Hepatocyte (in vitro differentiated cells): ENCODE results near the gene KCNMA1. TPM values are rescaled to one million over a fixed set of nuclear protein-coding genes. Genes with fewer than 3 reads are reported as not detected.

Experiments used
- DNase-seq: peaks from one replicate; pipeline ENCODE4 v3.0.0-alpha.2; 2016; ENCODE audit warnings: low spot score
- H2AFZ ChIP-seq: fragments of 200-600 bp; sonication (generic); 2 replicates; pipeline ENCODE4 v1.6.0; 2016; ENCODE audit warnings: antibody characterized with exemption, mild to moderate bottlenecking
- H3K27ac ChIP-seq: fragments of 200-600 bp; sonication (generic); 2 replicates; pipeline ENCODE4 v1.5.1; 2016; ENCODE audit warnings: mild to moderate bottlenecking
- H3K27me3 ChIP-seq: fragments of 200-600 bp; sonication (generic); 2 replicates; pipeline ENCODE4 v1.6.1; 2016
- H3K36me3 ChIP-seq: fragments of 200-600 bp; sonication (generic); replicated peaks from 2 replicates; pipeline ENCODE4 v1.5.1; 2016; ENCODE audit warnings: low read depth; ENCODE audit not compliant: insufficient read depth
- H3K4me1 ChIP-seq: fragments of 200-600 bp; sonication (generic); 2 replicates; pipeline ENCODE4 v1.5.1; 2016; ENCODE audit warnings: mild to moderate bottlenecking, moderate library complexity; ENCODE audit not compliant: insufficient read depth
- H3K4me2 ChIP-seq: fragments of 200-600 bp; sonication (generic); 2 replicates; pipeline ENCODE4 v1.6.0; 2016
- H3K4me3 ChIP-seq: fragments of 200-600 bp; sonication (generic); 2 replicates; pipeline ENCODE4 v1.5.1; 2016; ENCODE audit warnings: mild to moderate bottlenecking
- H3K79me2 ChIP-seq: fragments of 200-600 bp; sonication (generic); 2 replicates; pipeline ENCODE4 v1.6.0; 2017; ENCODE audit warnings: mild to moderate bottlenecking
- H3K9me2 ChIP-seq: fragments of 200-600 bp; sonication (generic); replicated peaks from 2 replicates; pipeline ENCODE4 v1.6.0; 2017; ENCODE audit warnings: mild to moderate bottlenecking; ENCODE audit not compliant: insufficient read depth
- H3K9me3 ChIP-seq: fragments of 200-600 bp; sonication (generic); 2 replicates; pipeline ENCODE4 v1.5.1; 2016; ENCODE audit warnings: low read depth, mild to moderate bottlenecking
- H4K20me1 ChIP-seq: fragments of 200-600 bp; sonication (generic); 2 replicates; pipeline ENCODE4 v1.6.0; 2016; ENCODE audit warnings: mild to moderate bottlenecking; ENCODE audit not compliant: insufficient read depth, poor library complexity, severe bottlenecking
- EZH2 ChIP-seq: fragments of 200-600 bp; sonication (generic); IDR thresholded peaks from 2 replicates; pipeline ENCODE4 v1.6.1; 2016; ENCODE audit warnings: antibody characterized with exemption, mild to moderate bottlenecking, borderline replicate concordance
- EZH2phosphoT487 ChIP-seq: fragments of 200-600 bp; sonication (generic); IDR thresholded peaks from one replicate; pipeline ENCODE4 v1.6.1; 2018; ENCODE audit warnings: antibody characterized with exemption, mild to moderate bottlenecking, low read depth, moderate library complexity; ENCODE audit not compliant: unreplicated experiment, severe bottlenecking
- WGBS: methylation state at CpG from one replicate; pipeline ENCODE4 v1.1.6; 2016; ENCODE audit warnings: low lambda C conversion rate; ENCODE audit errors: missing lambda C conversion rate; 5-methylcytosine and 5-hydroxymethylcytosine counted together
- polyA plus RNA-seq: library from polyadenylated mRNA; unstranded; fragments of >200 nt; fragmentation: Nextera tagmentation; extraction: Ambion mirVana; gene quantifications from 2 replicates; pipeline ENCODE4 v1.2.1, GENCODE V29; 2016
- total RNA-seq: library from RNA; depleted of rRNA; stranded (reverse); fragments of >200 nt; gene quantifications from 2 replicates; pipeline ENCODE4 v1.2.3, GENCODE V29; 2014
- TF ChIP-seq, protein P1 (sequence below): fragments of 200-600 bp; sonication (generic); IDR thresholded peaks from 2 replicates; pipeline ENCODE4 v1.5.1; 2016; ENCODE audit warnings: antibody characterized with exemption, mild to moderate bottlenecking; ENCODE audit not compliant: poor library complexity

KCNMA1 gene
- total and polyA plus RNA-seq, 2 experiments from 2014 or later = 42.6 to 73.3 TPM

DNA sequence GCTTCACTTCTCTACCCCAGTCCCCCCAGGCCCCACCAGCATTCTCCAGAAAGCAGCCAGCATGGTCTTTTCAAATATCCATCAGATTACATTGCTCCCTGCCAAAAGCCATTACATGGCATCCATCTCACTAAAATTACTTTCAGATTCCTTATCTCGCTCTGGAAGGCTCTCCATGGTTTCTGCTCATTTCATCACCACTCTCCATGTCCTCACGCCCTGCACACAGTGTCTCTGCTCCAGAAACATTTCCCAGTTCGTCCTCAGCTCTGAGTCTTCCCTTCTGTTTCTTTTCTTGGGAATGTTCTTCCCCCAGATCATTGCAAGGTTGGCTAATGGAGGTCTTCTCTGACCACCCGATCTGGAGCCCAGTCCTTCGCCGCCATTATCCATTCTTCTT is 499.1 kb downstream of the KCNMA1 start:
- H3K36me3 ChIP-seq = no peaks in the 10 kb centered on the region
- no peak for DNase-seq
- no peaks in the 10 kb centered on the region for H4K20me1 ChIP-seq
- peaks cover 11% of the 10 kb centered on the region for H3K4me1 ChIP-seq
- 82% methylated on average over 6 of the region's 6 CpGs for WGBS
- H3K4me2 ChIP-seq = no peak overlapping the region
- no peaks in the 10 kb centered on the region for H3K79me2 ChIP-seq
- no peak overlapping the region for H3K27ac ChIP-seq
- no peaks in the 10 kb centered on the region for H3K27me3 ChIP-seq
- no peak overlapping the region for H2AFZ ChIP-seq
- no peaks in the 10 kb centered on the region for H3K9me3 ChIP-seq
- TF ChIP-seq, protein P1, sequence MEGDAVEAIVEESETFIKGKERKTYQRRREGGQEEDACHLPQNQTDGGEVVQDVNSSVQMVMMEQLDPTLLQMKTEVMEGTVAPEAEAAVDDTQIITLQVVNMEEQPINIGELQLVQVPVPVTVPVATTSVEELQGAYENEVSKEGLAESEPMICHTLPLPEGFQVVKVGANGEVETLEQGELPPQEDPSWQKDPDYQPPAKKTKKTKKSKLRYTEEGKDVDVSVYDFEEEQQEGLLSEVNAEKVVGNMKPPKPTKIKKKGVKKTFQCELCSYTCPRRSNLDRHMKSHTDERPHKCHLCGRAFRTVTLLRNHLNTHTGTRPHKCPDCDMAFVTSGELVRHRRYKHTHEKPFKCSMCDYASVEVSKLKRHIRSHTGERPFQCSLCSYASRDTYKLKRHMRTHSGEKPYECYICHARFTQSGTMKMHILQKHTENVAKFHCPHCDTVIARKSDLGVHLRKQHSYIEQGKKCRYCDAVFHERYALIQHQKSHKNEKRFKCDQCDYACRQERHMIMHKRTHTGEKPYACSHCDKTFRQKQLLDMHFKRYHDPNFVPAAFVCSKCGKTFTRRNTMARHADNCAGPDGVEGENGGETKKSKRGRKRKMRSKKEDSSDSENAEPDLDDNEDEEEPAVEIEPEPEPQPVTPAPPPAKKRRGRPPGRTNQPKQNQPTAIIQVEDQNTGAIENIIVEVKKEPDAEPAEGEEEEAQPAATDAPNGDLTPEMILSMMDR = no peak
- no peak for TF ChIP-seq EZH2phosphoT487
- TF ChIP-seq EZH2 = no peak
- H3K9me2 ChIP-seq = no peaks in the 10 kb centered on the region
- H3K4me3 ChIP-seq = no peak overlapping the region

DNA sequence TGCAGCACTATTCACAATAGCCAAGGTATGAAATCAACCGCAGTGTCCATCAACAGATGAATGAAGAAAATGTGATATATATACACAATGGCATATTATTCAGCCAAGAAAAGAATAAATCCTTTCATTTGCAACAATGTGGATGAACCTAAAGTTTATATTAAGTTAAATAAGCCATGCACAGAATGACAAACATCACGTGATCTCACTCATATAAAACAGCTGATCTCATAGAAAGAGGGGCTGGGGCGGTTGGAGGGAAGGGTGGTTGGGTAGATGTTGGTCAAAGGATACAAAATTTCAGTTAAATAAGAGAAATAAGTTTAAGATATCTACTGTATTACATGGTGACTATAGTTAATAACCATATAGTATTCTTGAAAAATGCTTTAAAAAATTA is 502.1 kb downstream of the KCNMA1 start:
- no peaks in the 10 kb centered on the region for H3K36me3 ChIP-seq
- no peaks in the 10 kb centered on the region for H3K9me2 ChIP-seq
- WGBS = 91% methylated on average over 3 of the region's 3 CpGs
- H3K27ac ChIP-seq = no peak overlapping the region
- no peak overlapping the region for H3K4me2 ChIP-seq
- no peak for DNase-seq
- no peaks in the 10 kb centered on the region for H3K9me3 ChIP-seq
- H3K4me3 ChIP-seq = no peak overlapping the region
- peaks cover 11% of the 10 kb centered on the region for H3K4me1 ChIP-seq
- H2AFZ ChIP-seq = no peak overlapping the region
- no peaks in the 10 kb centered on the region for H3K27me3 ChIP-seq
- H3K79me2 ChIP-seq = no peaks in the 10 kb centered on the region
- no peaks in the 10 kb centered on the region for H4K20me1 ChIP-seq
- TF ChIP-seq EZH2 = no peak
- TF ChIP-seq, protein P1 = no peak
- no peak for TF ChIP-seq EZH2phosphoT487

DNA sequence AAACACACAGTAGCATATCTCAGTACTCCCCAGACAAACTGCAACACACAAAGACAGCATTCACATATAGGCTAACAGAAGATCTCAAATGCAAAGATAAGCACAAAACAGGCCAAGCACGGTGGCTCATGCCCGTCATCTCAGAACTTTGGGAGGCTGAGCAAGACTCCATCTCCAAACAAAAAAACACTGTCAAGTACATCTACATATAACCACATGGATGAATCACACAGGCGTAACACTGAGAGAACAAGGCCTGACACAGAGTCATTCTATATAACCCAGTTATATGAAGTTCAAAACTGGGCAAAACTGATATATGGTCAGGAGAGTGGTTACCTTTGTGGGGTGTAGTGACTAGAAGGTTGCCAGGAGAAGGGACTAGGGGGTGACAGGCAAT is 506.4 kb downstream of the KCNMA1 start:
- no peak for TF ChIP-seq EZH2phosphoT487
- TF ChIP-seq, protein P1 = no peak
- no peak for TF ChIP-seq EZH2
- Histone ChIP-seq H3K9me3 (no peaks in the 10 kb centered on the region), H4K20me1 (no peaks in the 10 kb centered on the region), H3K4me1 (no peaks in the 10 kb centered on the region), H3K36me3 (no peaks in the 10 kb centered on the region), H3K27me3 (no peaks in the 10 kb centered on the region), H3K4me2 (no peak overlapping the region), H3K4me3 (no peak overlapping the region), H3K79me2 (no peaks in the 10 kb centered on the region), H3K27ac (no peak overlapping the region), H3K9me2 (no peaks in the 10 kb centered on the region), H2AFZ (no peak overlapping the region)
- WGBS = 98% methylated on average over 3 of the region's 3 CpGs
- DNase-seq = no peak

DNA sequence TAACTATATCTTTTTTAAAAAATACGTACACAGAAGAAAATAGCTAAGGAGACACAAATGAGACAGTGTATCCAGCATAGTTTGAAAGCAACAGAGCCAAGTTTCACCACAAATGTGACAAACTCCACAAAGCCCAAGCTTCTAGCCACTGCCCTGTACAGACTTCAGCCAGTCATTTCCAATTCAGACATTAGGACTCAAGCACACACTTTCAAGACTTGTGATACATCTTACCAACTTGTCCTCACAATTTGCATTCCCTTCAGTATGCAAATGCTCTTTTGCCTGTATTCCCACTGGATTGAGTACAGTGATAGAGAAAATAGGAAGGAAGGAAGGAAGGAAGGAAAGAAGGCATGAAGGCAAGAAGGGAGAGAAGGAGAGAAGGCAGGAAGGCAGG is 510.4 kb downstream of the KCNMA1 start:
- Histone ChIP-seq H3K4me3 (no peak overlapping the region), H3K9me3 (no peaks in the 10 kb centered on the region), H3K79me2 (no peaks in the 10 kb centered on the region), H4K20me1 (no peaks in the 10 kb centered on the region), H3K9me2 (no peaks in the 10 kb centered on the region), H3K27ac (no peak overlapping the region), H3K36me3 (no peaks in the 10 kb centered on the region), H3K4me2 (no peak overlapping the region), H3K4me1 (peaks cover 5% of the 10 kb centered on the region), H3K27me3 (no peaks in the 10 kb centered on the region), H2AFZ (no peak overlapping the region)
- 94% methylated on average over 1 of the region's 1 CpG for whole genome bisulfite sequencing
- TF ChIP-seq, protein P1 = no peak
- TF ChIP-seq EZH2 = no peak
- no peak for TF ChIP-seq EZH2phosphoT487
- no peak for DNase-seq
